GM21529 (cell line): ENCODE measurements around the gene CNNM4.

Source experiments
- ATAC-seq: cut with Tn5 transposase; IDR thresholded peaks from one replicate; pipeline ENCODE4 v1.9.1; 2021; ENCODE audit not compliant: unreplicated experiment

The CNNM4 gene

GRCh38 chr2:96810783-96811192 lies 50.1 kb downstream of the CNNM4 start:
- no peak for ATAC-seq

- no peak for ATAC-seq
Measured at GRCh38 chr2:96811917-96812316, 51.2 kb downstream of the CNNM4 start.

GRCh38 chr2:96813656-96814055 lies 53.0 kb downstream of the CNNM4 start:
- no peak for ATAC-seq

DNA sequence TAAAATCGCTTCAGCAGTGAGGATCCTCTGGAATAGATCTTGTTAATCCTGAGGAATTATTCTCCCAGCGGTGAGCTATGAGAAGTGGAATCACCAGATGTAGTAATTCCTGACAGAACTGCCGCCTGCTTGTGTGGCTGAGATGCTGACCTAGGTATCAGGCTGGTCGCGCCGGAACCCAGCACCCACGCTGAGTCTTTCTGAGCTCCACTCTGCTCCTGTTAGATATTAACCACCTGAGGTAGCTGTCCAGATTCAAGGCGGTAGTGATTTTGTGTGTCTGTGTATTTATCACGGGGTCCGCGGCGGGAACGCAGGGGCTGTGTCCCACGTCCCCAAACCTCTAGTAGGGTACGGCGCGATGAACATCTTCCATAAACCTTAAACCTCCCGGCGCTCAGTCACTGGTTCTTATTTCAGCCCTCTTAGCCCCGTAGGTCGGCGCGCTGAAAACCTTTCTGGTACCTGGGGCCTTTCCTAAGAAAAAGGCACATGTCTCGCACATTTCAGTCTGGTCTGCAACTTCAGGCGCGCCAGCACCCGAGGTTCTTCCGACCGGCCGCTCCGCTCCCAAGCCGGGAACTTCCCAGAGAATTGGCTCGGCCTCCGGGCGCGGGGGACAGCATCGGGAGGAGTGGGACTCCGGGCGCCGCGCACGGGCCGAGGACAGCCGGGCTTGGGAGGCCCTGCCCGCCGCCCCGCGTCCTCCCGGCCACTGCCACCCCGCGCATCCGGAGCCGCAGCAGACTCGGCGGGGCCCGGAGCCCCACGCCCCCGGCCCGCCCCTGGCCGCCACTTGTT lies 54.8 kb downstream of the CNNM4 start:
- peak; percentile 12 for ATAC-seq

- peak; percentile 85 for ATAC-seq
Measured at GRCh38 chr2:96816127-96816835, 55.6 kb downstream of the CNNM4 start, which contains the start of gene CNNM3. CNNM3 (plus strand) TSS chr2:96816268; CDS start chr2:96816278, 10 bp downstream.

DNA sequence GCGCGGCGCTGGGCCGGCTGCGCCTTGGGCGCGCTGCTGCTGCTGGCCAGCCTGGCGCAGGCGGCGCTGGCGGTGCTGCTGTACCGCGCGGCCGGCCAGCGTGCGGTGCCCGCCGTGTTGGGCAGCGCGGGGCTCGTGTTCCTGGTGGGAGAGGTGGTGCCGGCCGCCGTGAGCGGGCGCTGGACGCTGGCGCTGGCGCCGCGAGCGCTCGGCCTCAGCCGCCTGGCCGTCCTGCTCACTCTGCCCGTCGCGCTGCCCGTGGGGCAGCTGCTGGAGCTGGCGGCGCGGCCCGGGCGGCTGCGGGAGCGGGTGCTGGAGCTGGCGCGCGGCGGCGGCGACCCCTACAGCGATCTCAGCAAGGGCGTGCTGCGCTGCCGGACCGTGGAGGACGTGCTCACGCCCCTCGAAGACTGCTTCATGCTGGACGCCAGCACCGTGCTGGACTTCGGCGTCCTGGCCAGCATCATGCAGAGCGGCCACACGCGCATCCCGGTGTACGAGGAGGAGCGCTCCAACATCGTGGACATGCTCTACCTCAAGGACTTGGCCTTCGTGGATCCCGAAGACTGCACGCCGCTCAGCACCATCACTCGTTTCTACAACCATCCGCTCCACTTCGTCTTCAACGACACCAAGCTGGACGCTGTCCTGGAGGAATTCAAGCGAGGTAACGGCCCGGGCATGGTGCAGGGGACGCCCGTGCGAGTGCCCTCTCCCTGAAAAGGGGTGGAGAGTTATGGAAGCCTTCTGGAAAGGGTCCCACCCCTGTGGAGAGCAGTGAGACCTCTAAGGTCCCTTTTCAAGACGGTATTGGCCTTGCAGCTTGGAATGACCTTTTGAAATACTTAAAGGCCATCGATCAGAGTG lies 56.4 kb downstream of the CNNM4 start:
- ATAC-seq = peak; percentile 36

DNA sequence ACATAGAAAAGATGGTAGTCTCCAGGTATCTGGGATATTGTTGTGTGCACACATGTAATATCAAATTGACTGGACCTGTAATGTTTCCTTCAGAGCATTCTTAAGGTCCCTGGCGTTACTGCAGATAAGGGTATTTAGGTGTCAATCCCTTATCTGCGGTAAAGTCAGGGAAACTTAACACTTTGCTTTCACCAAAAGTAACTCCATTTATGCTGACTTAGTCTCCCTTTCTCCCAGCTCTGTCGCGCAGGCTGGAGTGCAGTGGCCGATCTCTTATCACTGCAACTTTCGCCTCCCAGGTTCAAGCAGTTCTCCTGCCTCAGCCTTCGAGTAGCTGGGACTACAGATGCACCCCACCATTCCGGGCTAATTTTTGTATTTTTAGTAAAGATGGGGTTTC lies 57.2 kb downstream of the CNNM4 start:
- ATAC-seq = no peak

DNA sequence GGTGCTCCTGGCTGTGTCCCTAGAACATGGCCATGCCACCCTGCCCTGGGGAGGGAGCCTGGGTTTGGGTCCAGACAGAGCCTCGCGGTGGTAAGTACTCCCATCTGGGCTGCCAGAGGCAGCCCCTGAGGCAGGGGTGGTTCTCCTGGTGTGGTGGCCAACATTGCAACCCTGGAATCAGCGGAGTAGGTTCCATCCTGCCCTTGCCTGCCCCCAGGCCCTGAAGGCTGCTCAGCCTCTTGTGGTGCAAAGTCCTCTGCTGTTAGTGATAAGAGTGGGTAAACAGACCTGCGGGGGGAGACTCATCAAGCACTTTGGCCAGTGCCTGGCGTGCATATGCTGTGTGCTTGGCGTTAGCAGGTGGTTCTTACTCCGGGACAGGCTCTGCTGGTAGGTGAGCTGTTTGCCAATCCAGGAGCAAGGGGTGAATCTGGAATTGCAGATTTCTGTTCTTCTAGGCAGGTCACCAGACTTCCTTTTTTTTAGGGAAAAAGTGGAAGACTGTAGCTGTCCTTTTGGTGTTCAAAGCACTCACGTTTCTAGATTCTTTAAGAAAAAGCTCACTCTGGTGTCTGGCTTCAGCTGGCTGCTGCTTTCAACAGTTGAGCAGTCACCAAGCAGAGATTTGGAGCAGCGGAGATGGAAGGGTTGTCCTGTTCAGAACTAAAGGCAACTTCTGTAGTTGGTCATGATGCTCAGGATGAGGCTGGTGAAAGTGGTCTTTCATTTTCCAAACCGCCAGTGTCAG lies 58.6 kb downstream of the CNNM4 start:
- ATAC-seq = no peak

DNA sequence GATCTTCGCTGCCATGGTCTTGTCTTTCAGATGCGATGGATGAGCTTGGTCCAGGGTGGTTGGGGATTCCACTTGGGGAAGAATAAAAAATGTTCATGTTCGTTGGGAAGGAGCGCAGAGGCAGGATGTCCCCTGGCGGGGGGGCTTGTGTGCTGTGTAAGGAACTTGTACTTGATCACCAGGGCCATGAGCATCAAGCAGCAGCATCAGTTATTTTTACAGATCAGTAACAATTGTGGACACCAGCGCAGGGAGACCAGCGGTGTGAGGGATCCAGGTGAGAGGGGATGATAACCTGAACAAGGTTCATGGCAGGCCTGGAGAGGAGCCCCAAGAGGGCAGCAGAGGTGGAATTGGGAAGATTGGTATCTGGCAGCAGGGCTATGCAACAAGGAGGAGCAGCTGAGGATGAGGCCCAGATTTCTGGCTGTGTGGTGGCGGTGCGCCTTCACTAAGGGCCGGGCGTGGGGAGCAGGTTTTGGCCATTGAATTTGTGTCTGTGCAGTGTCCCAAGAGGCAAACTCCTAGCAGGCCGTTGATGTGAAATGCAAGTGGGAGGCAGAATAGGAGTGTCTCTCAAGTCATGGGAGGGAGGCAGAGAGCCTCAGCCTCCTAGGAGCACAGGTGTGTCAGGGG lies 59.3 kb downstream of the CNNM4 start:
- ATAC-seq = no peak

DNA sequence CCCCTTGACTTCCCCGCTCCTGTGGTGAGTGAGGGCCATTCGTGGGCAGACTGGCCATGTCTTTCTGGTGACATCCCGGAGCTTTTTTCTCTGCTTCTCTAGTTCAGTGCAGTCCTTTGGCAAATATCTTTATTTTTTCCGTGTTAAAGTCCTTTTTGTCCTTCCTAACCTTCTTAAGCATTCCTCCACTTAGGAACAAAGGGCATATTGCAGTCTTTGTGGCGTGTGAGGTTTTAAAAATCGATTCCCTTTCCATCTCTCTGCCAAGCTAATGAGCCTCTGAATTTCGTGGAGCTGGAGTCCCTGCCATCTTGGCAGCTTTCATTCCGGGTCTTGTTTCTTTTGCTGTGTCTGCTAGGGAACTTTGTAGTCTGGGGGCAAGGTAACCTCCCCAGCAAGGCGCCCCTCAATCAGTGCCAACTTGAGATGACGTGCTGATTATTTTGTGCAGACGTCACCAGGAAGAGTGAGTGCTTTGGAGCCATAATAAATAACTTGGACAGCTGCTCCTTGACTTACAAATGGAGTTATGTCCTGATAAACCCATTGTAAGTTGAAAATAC lies 60.5 kb downstream of the CNNM4 start:
- ATAC-seq = no peak

- no peak for ATAC-seq
Measured at GRCh38 chr2:96822786-96823185, 62.1 kb downstream of the CNNM4 start.

GRCh38 chr2:96823198-96823597 lies 62.5 kb downstream of the CNNM4 start:
- ATAC-seq = no peak

- no peak for ATAC-seq
Measured at GRCh38 chr2:96824079-96824870, 63.6 kb downstream of the CNNM4 start.

GRCh38 chr2:96825057-96825456 lies 64.4 kb downstream of the CNNM4 start:
- no peak for ATAC-seq

DNA sequence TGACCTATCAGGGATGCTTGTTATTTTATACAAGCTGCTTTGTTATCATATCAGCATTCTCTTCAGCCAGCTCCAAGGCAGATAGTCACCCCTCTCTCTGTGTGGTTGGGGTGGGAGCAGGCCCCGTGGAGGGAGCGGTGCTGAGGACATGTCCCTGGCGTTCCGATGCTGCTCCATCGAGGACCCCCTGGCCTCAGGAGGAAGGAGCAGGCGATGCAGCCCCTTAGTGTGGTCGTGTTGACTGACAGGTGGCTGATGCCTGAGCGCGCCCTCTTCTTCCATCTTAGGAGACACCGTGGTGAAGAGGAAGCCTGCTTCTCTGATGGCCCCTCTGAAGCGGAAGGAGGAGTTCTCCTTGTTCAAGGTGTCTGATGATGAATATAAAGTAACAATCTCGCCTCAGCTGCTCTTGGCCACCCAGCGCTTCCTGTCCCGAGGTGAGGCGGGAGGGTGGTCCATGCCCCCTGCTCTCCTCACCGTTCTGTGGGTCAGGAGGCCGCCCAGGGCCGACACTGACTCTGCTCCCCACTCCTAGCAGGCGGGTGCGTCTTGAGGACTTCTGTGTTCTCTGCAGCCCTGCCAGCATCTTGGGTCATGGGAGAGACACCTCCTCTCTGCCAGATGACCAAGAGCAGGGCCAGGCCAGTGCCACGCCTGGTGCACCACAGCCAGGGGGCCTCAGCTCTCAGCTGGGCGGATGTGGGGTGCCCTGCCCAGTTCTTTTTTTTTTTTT lies 66.0 kb downstream of the CNNM4 start:
- no peak for ATAC-seq

- no peak for ATAC-seq
Measured at GRCh38 chr2:96828436-96828835, 67.7 kb downstream of the CNNM4 start.

GRCh38 chr2:96828874-96829273 lies 68.2 kb downstream of the CNNM4 start:
- ATAC-seq = no peak

GRCh38 chr2:96830044-96830562 lies 69.4 kb downstream of the CNNM4 start:
- ATAC-seq = no peak
